ENCODE measurements around the gene RAB10. TPM values are rescaled to one million over a fixed set of nuclear protein-coding genes. Genes with fewer than 3 reads are reported as not detected.
"Not testable (repeated sequence)": the region's sequence is repeated elsewhere in the genome, so short reads cannot be mapped to it uniquely, and the experiment has no call there.

RAB10 gene
- total RNA-seq, 1 experiment from 2014 or later, result 152 TPM

GRCh38 chr2:26008851-26009566, 24.9 kb upstream of the RAB10 start:
- Histone ChIP-seq H3K9me3 (replicated peaks) (peaks cover 5% of the 10 kb centered on the region), H3K36me3 (no peaks in the 10 kb centered on the region), H3K27me3 (no peaks in the 10 kb centered on the region), H3K4me3 (no peak overlapping the region), H3K27ac (no peak overlapping the region), H3K4me1 (peaks cover 13% of the 10 kb centered on the region)
- no peak for DNase-seq

GRCh38 chr2:26009567-26009963, 24.3 kb upstream of the RAB10 start:
- Histone ChIP-seq H3K36me3 (no peaks in the 10 kb centered on the region), H3K4me3 (no peak overlapping the region), H3K4me1 (peaks cover 13% of the 10 kb centered on the region), H3K27ac (no peak overlapping the region), H3K9me3 (replicated peaks) (peaks cover 5% of the 10 kb centered on the region), H3K27me3 (no peaks in the 10 kb centered on the region)
- no peak for DNase-seq

GRCh38 chr2:26010943-26011342, 22.9 kb upstream of the RAB10 start:
- Histone ChIP-seq H3K36me3 (no peaks in the 10 kb centered on the region), H3K27ac (no peak overlapping the region), H3K27me3 (no peaks in the 10 kb centered on the region), H3K4me3 (no peak overlapping the region), H3K4me1 (peaks cover 13% of the 10 kb centered on the region), H3K9me3 (replicated peaks) (peaks cover 5% of the 10 kb centered on the region)
- no peak for DNase-seq

GRCh38 chr2:26011609-26011989, 22.3 kb upstream of the RAB10 start:
- H3K4me1 ChIP-seq, result peaks cover 13% of the 10 kb centered on the region
- H3K4me3 ChIP-seq, result no peak overlapping the region
- no peak for DNase-seq
- H3K27ac ChIP-seq, result no peak overlapping the region
- peaks cover 5% of the 10 kb centered on the region for H3K9me3 ChIP-seq (replicated peaks)
- H3K36me3 ChIP-seq, result no peaks in the 10 kb centered on the region
- no peaks in the 10 kb centered on the region for H3K27me3 ChIP-seq

- Histone ChIP-seq H3K9me3 (replicated peaks) (peaks cover 5% of the 10 kb centered on the region), H3K36me3 (no peaks in the 10 kb centered on the region), H3K27me3 (no peaks in the 10 kb centered on the region), H3K4me3 (no peak overlapping the region), H3K27ac (no peak overlapping the region), H3K4me1 (peaks cover 15% of the 10 kb centered on the region)
- DNase-seq, result peak in 1 of 2 experiments; percentile 50
Observed at GRCh38 chr2:26011990-26012856, 21.7 kb upstream of the RAB10 start.

- Histone ChIP-seq H3K9me3 (replicated peaks) (peaks cover 5% of the 10 kb centered on the region), H3K36me3 (no peaks in the 10 kb centered on the region), H3K4me3 (no peak overlapping the region), H3K27ac (no peak overlapping the region), H3K4me1 (peaks cover 30% of the 10 kb centered on the region), H3K27me3 (no peaks in the 10 kb centered on the region)
- DNase-seq, result no peak
Observed at GRCh38 chr2:26013668-26014067, 20.2 kb upstream of the RAB10 start.

- Histone ChIP-seq H3K27ac (no peak overlapping the region), H3K27me3 (no peaks in the 10 kb centered on the region), H3K9me3 (replicated peaks) (no peaks in the 10 kb centered on the region), H3K4me1 (peaks cover 32% of the 10 kb centered on the region), H3K36me3 (no peaks in the 10 kb centered on the region), H3K4me3 (no peak overlapping the region)
- DNase-seq, result no peak
Observed at GRCh38 chr2:26016012-26016705, 17.7 kb upstream of the RAB10 start.

- H3K4me1 ChIP-seq, result peaks cover 30% of the 10 kb centered on the region
- not testable (repeated sequence) for H3K27ac ChIP-seq; H3K4me3 ChIP-seq; H3K36me3 ChIP-seq; DNase-seq; H3K9me3 ChIP-seq (replicated peaks); H3K27me3 ChIP-seq
Observed at GRCh38 chr2:26016706-26017045, 17.2 kb upstream of the RAB10 start.

- H3K27ac ChIP-seq, result peak overlapping the region; percentile 55
- no peaks in the 10 kb centered on the region for H3K36me3 ChIP-seq
- DNase-seq, result peak; percentile 22 to 25
- no peak overlapping the region for H3K4me3 ChIP-seq
- peaks cover 20% of the 10 kb centered on the region for H3K4me1 ChIP-seq
- H3K27me3 ChIP-seq, result no peaks in the 10 kb centered on the region
- no peaks in the 10 kb centered on the region for H3K9me3 ChIP-seq (replicated peaks)
Observed at GRCh38 chr2:26017464-26018183, 16.3 kb upstream of the RAB10 start.

GRCh38 chr2:26018184-26019055, 15.5 kb upstream of the RAB10 start:
- peak; percentile 93 to 94 for DNase-seq
- Histone ChIP-seq H3K27ac (peak overlapping the region; percentile 55), H3K4me1 (peaks cover 19% of the 10 kb centered on the region), H3K27me3 (no peaks in the 10 kb centered on the region), H3K9me3 (replicated peaks) (no peaks in the 10 kb centered on the region), H3K36me3 (no peaks in the 10 kb centered on the region), H3K4me3 (no peak overlapping the region)

GRCh38 chr2:26020231-26020640, 13.6 kb upstream of the RAB10 start:
- no peaks in the 10 kb centered on the region for H3K27me3 ChIP-seq
- peaks cover 19% of the 10 kb centered on the region for H3K4me1 ChIP-seq
- H3K27ac ChIP-seq, result no peak overlapping the region
- H3K4me3 ChIP-seq, result no peak overlapping the region
- no peak for DNase-seq
- H3K36me3 ChIP-seq, result no peaks in the 10 kb centered on the region
- no peaks in the 10 kb centered on the region for H3K9me3 ChIP-seq (replicated peaks)

GRCh38 chr2:26024260-26024659, 9.6 kb upstream of the RAB10 start:
- Histone ChIP-seq H3K4me3 (no peak overlapping the region), H3K4me1 (no peaks in the 10 kb centered on the region), H3K27ac (no peak overlapping the region), H3K36me3 (no peaks in the 10 kb centered on the region), H3K9me3 (replicated peaks) (no peaks in the 10 kb centered on the region), H3K27me3 (no peaks in the 10 kb centered on the region)
- no peak for DNase-seq

GRCh38 chr2:26025509-26025908, 8.4 kb upstream of the RAB10 start:
- H3K27me3 ChIP-seq, result no peaks in the 10 kb centered on the region
- H3K4me1 ChIP-seq, result no peaks in the 10 kb centered on the region
- H3K36me3 ChIP-seq, result no peaks in the 10 kb centered on the region
- H3K27ac ChIP-seq, result no peak overlapping the region
- H3K4me3 ChIP-seq, result no peak overlapping the region
- H3K9me3 ChIP-seq (replicated peaks), result no peaks in the 10 kb centered on the region
- DNase-seq, result no peak

GRCh38 chr2:26028083-26028482, 5.8 kb upstream of the RAB10 start:
- H3K36me3 ChIP-seq; DNase-seq; H3K4me3 ChIP-seq; H3K27me3 ChIP-seq; H3K9me3 ChIP-seq (replicated peaks); H3K4me1 ChIP-seq; H3K27ac ChIP-seq: not testable (repeated sequence)
